ENCODE data around the gene TUBAL3. TPM values are rescaled to one million over a fixed set of nuclear protein-coding genes. Genes with fewer than 3 reads are reported as not detected.

The TUBAL3 gene
- total and polyA plus RNA-seq, 9 of the 15 experiments (the other 6 are each of a cell fraction or from before 2014, with no cell fraction given) = 5.5 to 10.1 (median 6.9) TPM

- no peak for TF ChIP-seq ZC3H11A (IDR thresholded peaks at IDR 0.05; ENCODE audit: low read depth, low read length)
- 0 out of 2 replicates have a peak, but pooled peaks have one; percentile 30 for TF ChIP-seq RUNX1 (IDR thresholded peaks at IDR 0.05; ENCODE audit: low read depth)
- TF ChIP-seq ZNF384 (IDR thresholded peaks at IDR 0.05; ENCODE audit: low read depth, low read length) = no peak
- no peak for TF ChIP-seq SPI1 (IDR thresholded peaks at IDR 0.05; ENCODE audit: borderline replicate concordance, low read depth, low read length)
- no peak for TF ChIP-seq CEBPZ (IDR thresholded peaks at IDR 0.05; ENCODE audit: borderline replicate concordance, low read depth, low read length)
- no peak for TF ChIP-seq PBX2 (CRISPR knock-in tag; IDR thresholded peaks at IDR 0.05; ENCODE audit: low read depth)
- no peak for TF ChIP-seq PBX2 (tag; conservative IDR thresholded peaks at IDR 0.05; ENCODE audit: low read depth)
- 0 out of 2 replicates have a peak, but pooled peaks have one; percentile 22 for TF ChIP-seq CC2D1A (IDR thresholded peaks at IDR 0.05)
- no peak for TF ChIP-seq TSC22D4 (tag; IDR thresholded peaks at IDR 0.05)
- no peak; the same call in 1 of the 2 replicates for TF ChIP-seq KLF6 (CRISPR knock-in tag; IDR thresholded peaks at IDR 0.05; ENCODE audit: borderline replicate concordance)
- TF ChIP-seq SIN3A (IDR thresholded peaks at IDR 0.05; ENCODE audit: borderline replicate concordance in 2 of 2, control insufficient read depth in 1 of 2, low read depth in 2 of 2, low read length in 2 of 2) = peak; percentile 94 to 96
- TF ChIP-seq ZBTB2 (IDR thresholded peaks at IDR 0.05) = peak; percentile 18; the same call in 1 of the 2 replicates
- 0 out of 2 replicates have a peak, but pooled peaks have one; percentile 16 for TF ChIP-seq ZNF436 (CRISPR knock-in tag; IDR thresholded peaks at IDR 0.05)
- TF ChIP-seq JUND (IDR thresholded peaks at IDR 0.05; ENCODE audit: borderline replicate concordance, low read depth, low read length) = peak; percentile 51; the same call in 1 of the 2 replicates
- TF ChIP-seq JUND (tag; IDR thresholded peaks at IDR 0.05; ENCODE audit: borderline replicate concordance, low read depth, low read length) = peak; percentile 67; the same call in 1 of the 3 replicates
- TF ChIP-seq PHTF2 (CRISPR knock-in tag; IDR thresholded peaks at IDR 0.05) = no peak
- no peak for TF ChIP-seq NELFE (IDR thresholded peaks at IDR 0.05; ENCODE audit: insufficient read depth, insufficient read length)
- TF ChIP-seq ZNF398 (CRISPR knock-in tag; IDR thresholded peaks at IDR 0.05) = no peak
- peak; percentile 93; the same call in 1 of the 2 replicates for TF ChIP-seq CBX1 (IDR thresholded peaks at IDR 0.05; ENCODE audit: low read depth)
These were observed 41.8 kb upstream of the TUBAL3 start (continued) for GRCh38 chr10:5446390-5446926.

Measured in K562 (cell line).